GM23248 (cell line): ENCODE measurements around the gene RXRA. TPM values are rescaled to one million over a fixed set of nuclear protein-coding genes. Genes with fewer than 3 reads are reported as not detected.

ENCODE experiments used
- DNase-seq: peaks from one replicate; pipeline ENCODE4 v3.0.0-alpha.2; 2015
- H2AFZ ChIP-seq: fragments of 200-600 bp; sonication (generic); 2 replicates; pipeline ENCODE4 v1.6.1; 2016; ENCODE audit warnings: antibody characterized with exemption
- H3F3A ChIP-seq: fragments of 200-600 bp; sonication (generic); 2 replicates; pipeline ENCODE4 v1.6.1; 2016; ENCODE audit warnings: mild to moderate bottlenecking, antibody characterized with exemption, mixed run types; ENCODE audit not compliant: insufficient read depth
- H3K27ac ChIP-seq: fragments of 200-600 bp; sonication (generic); 2 replicates; pipeline ENCODE4 v1.5.1; 2016; ENCODE audit warnings: mild to moderate bottlenecking
- H3K27me3 ChIP-seq: fragments of 200-600 bp; sonication (generic); replicated peaks from 2 replicates; pipeline ENCODE4 v1.6.1; 2016; ENCODE audit warnings: mild to moderate bottlenecking; ENCODE audit not compliant: insufficient read depth
- H3K36me3 ChIP-seq: fragments of 200-600 bp; sonication (generic); 2 replicates; pipeline ENCODE4 v1.6.1; 2016; ENCODE audit warnings: low read depth, mild to moderate bottlenecking
- H3K4me1 ChIP-seq: fragments of 200-600 bp; sonication (generic); 2 replicates; pipeline ENCODE4 v1.6.1; 2016; ENCODE audit warnings: mild to moderate bottlenecking; ENCODE audit not compliant: insufficient read depth
- H3K4me2 ChIP-seq: fragments of 200-600 bp; sonication (generic); one replicate; pipeline ENCODE4 v1.6.1; 2016; ENCODE audit warnings: mild to moderate bottlenecking; ENCODE audit not compliant: unreplicated experiment
- H3K4me3 ChIP-seq: fragments of 200-600 bp; sonication (generic); 2 replicates; pipeline ENCODE4 v1.5.1; 2016; ENCODE audit warnings: mild to moderate bottlenecking
- H3K79me2 ChIP-seq: fragments of 200-600 bp; sonication (generic); 2 replicates; pipeline ENCODE4 v1.6.1; 2016; ENCODE audit warnings: mild to moderate bottlenecking; ENCODE audit not compliant: insufficient read depth
- H3K9ac ChIP-seq: fragments of 200-600 bp; sonication (generic); 2 replicates; pipeline ENCODE4 v1.6.1; 2016; ENCODE audit warnings: mild to moderate bottlenecking
- H3K9me2 ChIP-seq: fragments of 200-600 bp; sonication (generic); 2 replicates; pipeline ENCODE4 v1.6.1; 2016; ENCODE audit warnings: mixed run types, mild to moderate bottlenecking, moderate library complexity; ENCODE audit not compliant: insufficient read depth
- H3K9me3 ChIP-seq: fragments of 200-600 bp; sonication (generic); one replicate; pipeline ENCODE4 v1.6.1; 2017; ENCODE audit warnings: low read depth
- H4K20me1 ChIP-seq: fragments of 200-600 bp; sonication (generic); 2 replicates; pipeline ENCODE4 v1.6.0; 2016; ENCODE audit not compliant: insufficient read depth
- EZH2 ChIP-seq: fragments of 200-600 bp; sonication (generic); IDR thresholded peaks from 2 replicates; pipeline ENCODE4 v1.6.1; 2018; ENCODE audit warnings: antibody characterized with exemption, mild to moderate bottlenecking; ENCODE audit not compliant: insufficient read depth, poor library complexity, severe bottlenecking
- EZH2phosphoT487 ChIP-seq: fragments of 200-600 bp; sonication (generic); IDR thresholded peaks from 2 replicates; pipeline ENCODE4 v1.6.1; 2018; ENCODE audit warnings: antibody characterized with exemption, moderate library complexity, mild to moderate bottlenecking, low read depth; ENCODE audit not compliant: insufficient read depth
- WGBS, 2 experiments: methylation state at CpG; one replicate each; pipeline ENCODE4 v1.1.6; 2015 to 2017; ENCODE audit warnings: low lambda C conversion rate in 2 of 2, low coverage in 1 of 2; ENCODE audit errors: missing lambda C conversion rate in 2 of 2; 5-methylcytosine and 5-hydroxymethylcytosine counted together
- in situ Hi-C: fragments of 300-500 bp; cut with MboI; formaldehyde crosslinking; loops from 2 replicates; pipeline ENCODE4 v1.15.0; 2020
- polyA plus RNA-seq: library from polyadenylated mRNA; unstranded; fragments of >200 nt; fragmentation: Nextera tagmentation; extraction: Ambion mirVana; gene quantifications from 2 replicates; pipeline ENCODE4 v1.2.1, GENCODE V29; 2016
- total RNA-seq: library from RNA; depleted of rRNA; stranded (reverse); fragments of >200 nt; shearing (Covaris generic); gene quantifications from 2 replicates; pipeline ENCODE4 v1.2.3, GENCODE V29; 2014

Gene RXRA
- total and polyA plus RNA-seq, 2 experiments from 2014 or later: 3.9 to 34.8 TPM

- Histone ChIP-seq H3K4me2 (no peak overlapping the region), H3K4me3 (no peak overlapping the region), H3K27ac (peak overlapping the region; percentile 99; the same call in 1 of the 2 replicates), H3K9me3 (no peaks in the 10 kb centered on the region), H3K27me3 (no peaks in the 10 kb centered on the region), H3K9ac (peak overlapping the region; percentile 93), H3K4me1 (peaks cover 23% of the 10 kb centered on the region), H3K36me3 (no peaks in the 10 kb centered on the region), H4K20me1 (no peaks in the 10 kb centered on the region), H3K79me2 (no peaks in the 10 kb centered on the region), H2AFZ (no peak overlapping the region), H3F3A (peaks cover 6% of the 10 kb centered on the region), H3K9me2 (no peaks in the 10 kb centered on the region)
- TF ChIP-seq EZH2phosphoT487 (no peak), EZH2 (no peak)
- in situ Hi-C loops: loop anchor here (25.0 kb wide), 1 partner anchor 205 kb away; no protein-coding TSS in a partner anchor
- DNase-seq: no peak
- WGBS, 2 experiments: 91 to 97% methylated on average over 10 to 18 of the region's 18 CpGs
Observed at GRCh38 chr9:134457321-134458206, 131.3 kb downstream of the RXRA start.

GRCh38 chr9:134458207-134459108, 132.2 kb downstream of the RXRA start:
- Histone ChIP-seq H3K9me2 (no peaks in the 10 kb centered on the region), H3K4me3 (no peak overlapping the region), H3K27ac (no peak overlapping the region), H3K27me3 (no peaks in the 10 kb centered on the region), H3K9me3 (no peaks in the 10 kb centered on the region), H3F3A (peaks cover 6% of the 10 kb centered on the region), H3K36me3 (no peaks in the 10 kb centered on the region), H3K79me2 (no peaks in the 10 kb centered on the region), H3K9ac (no peak overlapping the region), H4K20me1 (no peaks in the 10 kb centered on the region), H3K4me1 (peaks cover 23% of the 10 kb centered on the region), H3K4me2 (no peak overlapping the region), H2AFZ (no peak overlapping the region)
- 68 to 69% methylated on average over 18 to 20 of the region's 20 CpGs for WGBS, 2 experiments
- peak; percentile 68 for DNase-seq
- in situ Hi-C loops: loop anchor here (25.0 kb wide), 1 partner anchor 204 kb away; no protein-coding TSS in a partner anchor
- TF ChIP-seq EZH2 (no peak), EZH2phosphoT487 (no peak)

GRCh38 chr9:134459164-134459563, 132.9 kb downstream of the RXRA start:
- Histone ChIP-seq H3K4me3 (no peak overlapping the region), H3K27ac (no peak overlapping the region), H3K79me2 (no peaks in the 10 kb centered on the region), H3K4me1 (peaks cover 23% of the 10 kb centered on the region), H3F3A (peaks cover 6% of the 10 kb centered on the region), H3K9ac (no peak overlapping the region), H3K9me2 (no peaks in the 10 kb centered on the region), H2AFZ (no peak overlapping the region), H3K27me3 (no peaks in the 10 kb centered on the region), H3K36me3 (no peaks in the 10 kb centered on the region), H3K4me2 (no peak overlapping the region), H4K20me1 (no peaks in the 10 kb centered on the region), H3K9me3 (no peaks in the 10 kb centered on the region)
- DNase-seq: no peak
- 88% methylated on average over 9 of the region's 9 CpGs for WGBS, 2 experiments
- TF ChIP-seq EZH2 (no peak), EZH2phosphoT487 (no peak)
- in situ Hi-C loops: loop anchor here (25.0 kb wide), 1 partner anchor 203 kb away; no protein-coding TSS in a partner anchor

- Histone ChIP-seq H3K27me3 (no peaks in the 10 kb centered on the region), H3K27ac (no peak overlapping the region), H3K9me3 (no peaks in the 10 kb centered on the region), H3K4me2 (no peak overlapping the region), H2AFZ (no peak overlapping the region), H3K9me2 (no peaks in the 10 kb centered on the region), H4K20me1 (no peaks in the 10 kb centered on the region), H3K36me3 (no peaks in the 10 kb centered on the region), H3K79me2 (no peaks in the 10 kb centered on the region), H3K9ac (no peak overlapping the region), H3K4me3 (no peak overlapping the region), H3K4me1 (peaks cover 23% of the 10 kb centered on the region), H3F3A (peaks cover 6% of the 10 kb centered on the region)
- TF ChIP-seq EZH2 (no peak), EZH2phosphoT487 (no peak)
- in situ Hi-C loops: loop anchor here (25.0 kb wide), 1 partner anchor 203 kb away; no protein-coding TSS in a partner anchor
- WGBS, 2 experiments: 98 to 99% methylated on average over 10 of the region's 10 CpGs
- DNase-seq: no peak
Observed at GRCh38 chr9:134459573-134459972, 133.3 kb downstream of the RXRA start.
